Measurements from ENCODE around the gene PTCHD1.

The PTCHD1 gene

GRCh38 chrX:23344904-23345271 is 10.2 kb downstream of the PTCHD1 start:
- Histone ChIP-seq H3K9ac (ENCODE audit: low read length) (no peak overlapping the region), H2AFZ (ENCODE audit: low read depth, low read length, severe bottlenecking) (no peak overlapping the region), H3K27me3 (ENCODE audit: low read length) (no peaks in the 10 kb centered on the region), H3K9me2 (replicated peaks; ENCODE audit: insufficient read depth, low read length) (no peaks in the 10 kb centered on the region), H3K4me2 (ENCODE audit: low read depth, low read length, poor library complexity, severe bottlenecking) (no peak overlapping the region), H3K36me3 (ENCODE audit: low read length) (no peaks in the 10 kb centered on the region), H3K27ac (ENCODE audit: low read depth, low read length) (no peak overlapping the region), H3K4me3 (ENCODE audit: insufficient read depth, low read length, poor library complexity, severe bottlenecking) (no peak overlapping the region), H3K79me2 (ENCODE audit: insufficient read depth, low read length) (no peaks in the 10 kb centered on the region), H3F3A (ENCODE audit: insufficient read depth) (no peaks in the 10 kb centered on the region), H4K20me1 (ENCODE audit: low read depth, low read length) (no peaks in the 10 kb centered on the region), H3K9me3 (ENCODE audit: insufficient read depth, low read length) (no peaks in the 10 kb centered on the region)
- TF ChIP-seq EZH2phosphoT487 (conservative IDR thresholded peaks at IDR 0.05; ENCODE audit: low read length) (no peak), CTCF (IDR thresholded peaks at IDR 0.05; ENCODE audit: insufficient read depth, low read length, poor library complexity, severe bottlenecking) (no peak)

- Histone ChIP-seq H3K9ac (ENCODE audit: low read length) (no peak overlapping the region), H3K79me2 (ENCODE audit: insufficient read depth, low read length) (no peaks in the 10 kb centered on the region), H3K27ac (ENCODE audit: low read depth, low read length) (no peak overlapping the region), H3K27me3 (ENCODE audit: low read length) (no peaks in the 10 kb centered on the region), H2AFZ (ENCODE audit: low read depth, low read length, severe bottlenecking) (no peak overlapping the region), H3K9me3 (ENCODE audit: insufficient read depth, low read length) (no peaks in the 10 kb centered on the region), H3K4me2 (ENCODE audit: low read depth, low read length, poor library complexity, severe bottlenecking) (no peak overlapping the region), H3K4me3 (ENCODE audit: insufficient read depth, low read length, poor library complexity, severe bottlenecking) (no peak overlapping the region), H4K20me1 (ENCODE audit: low read depth, low read length) (no peaks in the 10 kb centered on the region), H3F3A (ENCODE audit: insufficient read depth) (no peaks in the 10 kb centered on the region), H3K36me3 (ENCODE audit: low read length) (no peaks in the 10 kb centered on the region), H3K9me2 (replicated peaks; ENCODE audit: insufficient read depth, low read length) (no peaks in the 10 kb centered on the region)
- TF ChIP-seq CTCF (IDR thresholded peaks at IDR 0.05; ENCODE audit: insufficient read depth, low read length, poor library complexity, severe bottlenecking) (no peak), EZH2phosphoT487 (conservative IDR thresholded peaks at IDR 0.05; ENCODE audit: low read length) (no peak)
Measured at GRCh38 chrX:23356189-23356588, 21.5 kb downstream of the PTCHD1 start.

GRCh38 chrX:23364416-23364815 is 29.8 kb downstream of the PTCHD1 start:
- H3K4me3 ChIP-seq (ENCODE audit: insufficient read depth, low read length, poor library complexity, severe bottlenecking), result no peak overlapping the region
- H2AFZ ChIP-seq (ENCODE audit: low read depth, low read length, severe bottlenecking), result no peak overlapping the region
- no peaks in the 10 kb centered on the region for H3F3A ChIP-seq (ENCODE audit: insufficient read depth)
- H3K4me2 ChIP-seq (ENCODE audit: low read depth, low read length, poor library complexity, severe bottlenecking), result no peak overlapping the region
- no peaks in the 10 kb centered on the region for H4K20me1 ChIP-seq (ENCODE audit: low read depth, low read length)
- H3K27ac ChIP-seq (ENCODE audit: low read depth, low read length), result no peak overlapping the region
- TF ChIP-seq EZH2phosphoT487 (conservative IDR thresholded peaks at IDR 0.05; ENCODE audit: low read length) (no peak), CTCF (IDR thresholded peaks at IDR 0.05; ENCODE audit: insufficient read depth, low read length, poor library complexity, severe bottlenecking) (no peak)
- no peaks in the 10 kb centered on the region for H3K36me3 ChIP-seq (ENCODE audit: low read length)
- H3K27me3 ChIP-seq (ENCODE audit: low read length), result no peaks in the 10 kb centered on the region
- no peaks in the 10 kb centered on the region for H3K79me2 ChIP-seq (ENCODE audit: insufficient read depth, low read length)
- no peaks in the 10 kb centered on the region for H3K9me2 ChIP-seq (replicated peaks; ENCODE audit: insufficient read depth, low read length)
- no peak overlapping the region for H3K9ac ChIP-seq (ENCODE audit: low read length)
- H3K9me3 ChIP-seq (ENCODE audit: insufficient read depth, low read length), result no peaks in the 10 kb centered on the region

- TF ChIP-seq EZH2phosphoT487 (conservative IDR thresholded peaks at IDR 0.05; ENCODE audit: low read length) (no peak), CTCF (IDR thresholded peaks at IDR 0.05; ENCODE audit: insufficient read depth, low read length, poor library complexity, severe bottlenecking) (no peak)
- Histone ChIP-seq H3K9me2 (replicated peaks; ENCODE audit: insufficient read depth, low read length) (no peaks in the 10 kb centered on the region), H3K4me3 (ENCODE audit: insufficient read depth, low read length, poor library complexity, severe bottlenecking) (no peak overlapping the region)
Measured at GRCh38 chrX:23365541-23365940, 30.9 kb downstream of the PTCHD1 start.

More at GRCh38 chrX:23365541-23365940, 30.9 kb downstream of the PTCHD1 start:
- Histone ChIP-seq H3K4me2 (ENCODE audit: low read depth, low read length, poor library complexity, severe bottlenecking) (no peak overlapping the region), H3F3A (ENCODE audit: insufficient read depth) (no peaks in the 10 kb centered on the region), H2AFZ (ENCODE audit: low read depth, low read length, severe bottlenecking) (no peak overlapping the region), H3K27me3 (ENCODE audit: low read length) (no peaks in the 10 kb centered on the region), H3K36me3 (ENCODE audit: low read length) (no peaks in the 10 kb centered on the region), H3K9ac (ENCODE audit: low read length) (no peak overlapping the region), H3K79me2 (ENCODE audit: insufficient read depth, low read length) (no peaks in the 10 kb centered on the region), H4K20me1 (ENCODE audit: low read depth, low read length) (no peaks in the 10 kb centered on the region), H3K9me3 (ENCODE audit: insufficient read depth, low read length) (no peaks in the 10 kb centered on the region), H3K27ac (ENCODE audit: low read depth, low read length) (no peak overlapping the region)
